ENCODE data around the gene LY6G6F.

LY6G6F gene

DNA sequence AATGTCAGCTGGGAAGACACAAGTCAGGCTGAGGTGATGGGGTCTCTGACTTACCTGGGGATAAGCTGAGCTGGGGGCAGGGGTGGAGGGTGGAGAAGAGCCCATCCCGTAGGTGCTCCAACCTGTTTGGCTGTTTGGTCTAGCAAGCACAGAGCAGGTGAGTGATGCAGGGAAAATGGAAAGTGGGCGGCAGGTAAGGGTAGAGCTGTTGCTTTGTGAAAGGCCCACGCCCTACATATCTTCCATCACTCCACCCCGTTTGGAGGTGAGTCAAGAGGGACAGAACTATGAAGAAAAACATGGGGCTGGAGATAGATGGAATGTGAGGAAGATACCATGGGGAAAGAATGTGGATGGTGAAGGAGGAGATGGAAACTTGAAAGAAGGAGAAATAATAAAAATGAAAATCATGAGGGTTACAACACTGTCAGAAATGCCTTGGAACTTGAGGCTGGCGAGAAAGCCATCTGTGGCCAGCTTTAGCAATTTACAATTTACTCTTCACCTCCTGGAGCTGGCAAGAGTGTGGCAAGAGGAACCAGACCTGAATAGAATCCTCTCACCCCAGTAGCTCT, 13.6 kb downstream of the LY6G6F start:
- no peak overlapping the region for H3K4me3 ChIP-seq (ENCODE audit: low read length)
- TF ChIP-seq, protein P1, sequence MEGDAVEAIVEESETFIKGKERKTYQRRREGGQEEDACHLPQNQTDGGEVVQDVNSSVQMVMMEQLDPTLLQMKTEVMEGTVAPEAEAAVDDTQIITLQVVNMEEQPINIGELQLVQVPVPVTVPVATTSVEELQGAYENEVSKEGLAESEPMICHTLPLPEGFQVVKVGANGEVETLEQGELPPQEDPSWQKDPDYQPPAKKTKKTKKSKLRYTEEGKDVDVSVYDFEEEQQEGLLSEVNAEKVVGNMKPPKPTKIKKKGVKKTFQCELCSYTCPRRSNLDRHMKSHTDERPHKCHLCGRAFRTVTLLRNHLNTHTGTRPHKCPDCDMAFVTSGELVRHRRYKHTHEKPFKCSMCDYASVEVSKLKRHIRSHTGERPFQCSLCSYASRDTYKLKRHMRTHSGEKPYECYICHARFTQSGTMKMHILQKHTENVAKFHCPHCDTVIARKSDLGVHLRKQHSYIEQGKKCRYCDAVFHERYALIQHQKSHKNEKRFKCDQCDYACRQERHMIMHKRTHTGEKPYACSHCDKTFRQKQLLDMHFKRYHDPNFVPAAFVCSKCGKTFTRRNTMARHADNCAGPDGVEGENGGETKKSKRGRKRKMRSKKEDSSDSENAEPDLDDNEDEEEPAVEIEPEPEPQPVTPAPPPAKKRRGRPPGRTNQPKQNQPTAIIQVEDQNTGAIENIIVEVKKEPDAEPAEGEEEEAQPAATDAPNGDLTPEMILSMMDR (conservative IDR thresholded peaks at IDR 0.05; ENCODE audit: low read depth, low read length) = no peak
- no peak for DNase-seq (ENCODE audit: low read depth)

DNA sequence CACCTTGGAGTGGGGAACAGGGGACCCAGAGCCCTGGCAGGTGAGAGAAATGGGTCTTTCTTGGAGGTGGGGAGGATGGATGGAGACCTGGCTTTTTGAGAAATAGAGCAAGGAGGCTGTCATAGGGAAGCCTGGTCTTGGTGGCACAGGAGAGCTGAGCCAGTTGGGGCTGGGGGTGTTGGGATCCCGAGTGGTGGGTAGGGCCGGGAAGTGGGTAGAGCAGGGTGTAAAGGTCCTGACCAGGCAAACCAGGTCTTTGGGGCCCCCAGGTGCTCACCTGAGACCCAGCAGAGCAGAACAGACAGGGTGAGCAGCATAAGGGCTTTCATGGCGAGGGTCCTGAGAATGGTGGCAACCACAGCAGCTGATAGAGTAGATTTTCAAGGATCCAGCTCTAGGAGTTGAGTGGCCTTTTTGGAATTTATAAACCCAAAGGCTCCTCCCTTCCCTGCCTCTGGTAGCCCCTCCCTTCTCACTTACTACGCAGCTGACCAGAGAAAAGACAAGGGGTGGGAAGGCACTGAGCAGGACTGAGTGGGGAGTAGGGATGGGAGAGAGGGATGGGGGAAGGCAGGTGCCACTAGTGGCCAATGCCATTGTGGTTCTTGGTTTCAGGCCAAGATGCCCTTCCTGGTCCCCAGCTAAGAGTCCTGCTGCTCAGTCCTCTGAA, 14.8 kb downstream of the LY6G6F start, which contains the start of gene LY6G6C:
Gene LY6G6C (minus strand): TSS at position 396 of the 670 bp plus-strand sequence. CDS start 67 bp downstream, at position 329.
- TF ChIP-seq, protein P1 (conservative IDR thresholded peaks at IDR 0.05; ENCODE audit: low read depth, low read length) = no peak
- no peak within 1 kb of the TSS for H3K4me3 ChIP-seq (ENCODE audit: low read length)
- DNase-seq (ENCODE audit: low read depth) = no peak

DNA sequence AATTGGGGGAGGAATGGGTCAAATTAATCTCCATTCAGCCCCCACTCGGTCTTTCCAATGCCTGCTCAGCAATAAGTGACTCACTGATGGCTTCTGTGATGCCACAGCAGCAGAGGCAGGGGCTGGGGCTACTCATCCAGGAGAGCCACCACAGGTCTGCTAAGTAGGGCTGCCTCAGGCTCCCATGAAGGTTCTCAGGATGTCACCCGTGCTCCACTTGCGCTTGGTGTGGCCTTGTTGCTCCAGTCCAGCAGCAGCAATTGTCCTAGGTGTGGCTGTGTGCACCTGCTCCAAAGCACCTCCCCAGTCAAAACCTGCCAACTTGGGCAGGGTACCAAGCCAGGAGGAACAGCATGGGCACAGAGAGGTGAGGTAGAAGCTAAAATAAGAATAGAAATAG, 15.5 kb downstream of the LY6G6F start:
- DNase-seq (ENCODE audit: low read depth) = no peak
- TF ChIP-seq, protein P1 (conservative IDR thresholded peaks at IDR 0.05; ENCODE audit: low read depth, low read length) = no peak
- H3K4me3 ChIP-seq (ENCODE audit: low read length) = no peak overlapping the region

DNA sequence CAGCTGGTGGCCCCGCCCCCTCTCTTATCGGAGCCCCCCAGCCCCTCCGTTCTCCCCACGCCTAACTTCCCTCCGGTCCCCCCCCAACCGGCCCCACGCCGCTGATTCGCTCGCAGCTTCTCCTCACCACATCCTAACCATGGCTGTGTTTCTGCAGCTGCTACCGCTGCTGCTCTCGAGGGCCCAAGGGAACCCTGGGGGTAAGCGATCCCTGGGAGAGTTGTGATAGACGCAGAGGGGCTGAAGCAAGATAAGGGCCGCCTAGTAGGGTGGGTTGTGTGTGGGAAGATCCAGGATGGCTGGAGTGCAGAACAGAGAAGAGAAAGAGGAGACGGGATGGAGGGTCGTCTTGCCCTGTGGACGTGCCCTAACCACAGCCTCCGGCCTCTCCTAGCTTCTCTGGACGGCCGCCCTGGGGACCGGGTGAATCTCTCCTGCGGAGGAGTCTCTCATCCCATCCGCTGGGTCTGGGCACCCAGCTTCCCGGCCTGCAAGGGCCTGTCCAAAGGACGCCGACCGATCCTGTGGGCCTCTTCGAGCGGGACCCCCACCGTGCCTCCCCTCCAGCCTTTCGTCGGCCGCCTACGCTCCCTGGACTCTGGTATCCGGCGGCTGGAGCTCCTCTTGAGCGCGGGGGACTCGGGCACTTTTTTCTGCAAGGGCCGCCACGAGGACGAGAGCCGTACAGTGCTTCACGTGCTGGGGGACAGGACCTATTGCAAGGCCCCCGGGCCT, 16.7 kb downstream of the LY6G6F start, which contains the start of gene MPIG6B:
Gene MPIG6B (plus strand): TSS at position 129 of the 735 bp plus-strand sequence. CDS start 11 bp downstream, at position 140.
- no peak for DNase-seq (ENCODE audit: low read depth)
- TF ChIP-seq, protein P1 (conservative IDR thresholded peaks at IDR 0.05; ENCODE audit: low read depth, low read length) = no peak
- no peak within 1 kb of the TSS for H3K4me3 ChIP-seq (ENCODE audit: low read length)

DNA sequence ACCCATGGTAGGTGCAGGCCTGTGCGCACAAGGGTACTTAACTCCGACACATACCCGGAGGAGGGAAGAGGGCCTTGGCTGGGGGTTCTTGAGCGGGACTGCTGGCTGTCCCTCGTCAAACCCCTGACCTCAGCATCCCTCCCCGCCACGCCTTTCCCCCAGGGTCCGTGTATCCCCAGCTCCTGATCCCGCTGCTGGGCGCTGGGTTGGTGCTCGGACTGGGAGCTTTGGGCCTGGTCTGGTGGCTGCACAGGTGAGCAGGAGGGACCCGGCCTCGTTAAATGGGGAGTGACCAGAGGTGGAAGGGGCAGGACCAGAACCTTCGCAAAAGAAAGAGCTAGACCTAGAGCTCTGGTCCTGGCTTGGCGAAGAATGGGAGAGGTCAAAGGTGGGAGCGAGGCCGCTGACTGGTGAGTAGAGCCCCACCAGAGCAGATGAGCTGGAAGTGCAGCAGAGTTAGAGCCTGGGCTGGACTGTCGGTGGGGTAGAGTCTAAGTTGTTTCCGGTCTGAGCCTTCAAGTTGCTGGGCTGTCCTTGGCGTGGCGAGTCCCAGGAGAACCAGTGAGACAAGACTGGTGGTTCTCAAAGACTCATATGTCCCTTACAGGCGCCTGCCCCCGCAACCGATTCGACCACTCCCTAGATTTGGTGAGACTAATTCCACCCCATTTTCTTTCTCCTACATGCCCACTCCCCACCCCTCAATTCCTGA, 17.5 kb downstream of the LY6G6F start:
- H3K4me3 ChIP-seq (ENCODE audit: low read length) = no peak overlapping the region
- DNase-seq (ENCODE audit: low read depth) = no peak
- TF ChIP-seq, protein P1 (conservative IDR thresholded peaks at IDR 0.05; ENCODE audit: low read depth, low read length) = no peak

DNA sequence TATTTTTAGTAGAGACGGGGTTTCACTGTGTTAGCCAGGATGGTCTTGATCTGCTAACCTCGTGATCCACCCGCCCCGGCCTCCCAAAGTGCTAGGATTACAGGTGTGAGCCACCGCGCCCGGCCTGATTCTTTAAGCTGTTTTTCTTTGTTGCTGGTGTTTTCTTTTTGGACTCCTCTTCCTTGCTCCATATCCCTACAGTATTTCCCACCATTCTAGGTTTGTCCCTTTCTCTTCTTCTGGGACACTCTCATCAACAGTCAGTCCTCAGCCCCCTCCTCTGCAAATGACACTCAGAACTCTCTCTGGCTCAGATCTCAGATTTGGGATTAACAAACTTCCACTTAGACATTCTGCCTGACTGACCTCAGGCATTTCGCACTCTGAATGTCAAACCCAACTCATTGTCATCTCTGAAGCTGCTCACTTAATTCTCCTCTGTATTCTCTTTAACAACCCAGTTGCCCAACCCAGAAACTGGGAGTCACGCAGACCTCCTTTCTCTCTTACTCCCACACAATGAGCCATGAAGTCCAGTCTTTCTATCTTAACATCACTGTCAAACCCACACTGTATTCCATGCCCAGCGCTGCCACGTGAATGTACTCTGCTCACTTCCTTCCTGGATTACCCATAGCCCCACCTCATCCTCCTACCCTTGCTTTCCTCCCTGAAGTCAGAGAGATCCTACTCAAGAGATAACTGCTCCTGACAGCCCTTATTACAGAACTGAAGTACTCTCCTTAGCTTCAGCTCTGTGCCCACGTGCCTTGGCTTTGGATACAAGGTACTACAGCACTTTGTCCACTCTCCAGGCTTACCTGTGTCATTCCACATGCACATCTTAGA, 19.1 kb downstream of the LY6G6F start:
- TF ChIP-seq, protein P1 (conservative IDR thresholded peaks at IDR 0.05; ENCODE audit: low read depth, low read length) = no peak
- no peak for DNase-seq (ENCODE audit: low read depth)
- no peak overlapping the region for H3K4me3 ChIP-seq (ENCODE audit: low read length)

Data from retinal pigment epithelial cell (primary cell).